BE2C (cell line): ENCODE results near the gene APPBP2. TPM values are rescaled to one million over a fixed set of nuclear protein-coding genes. Genes with fewer than 3 reads are reported as not detected.
A peak's percentile ranks its signal among the peaks of the same experiment; 100 is the strongest.

ENCODE experiments used
- DNase-seq: peaks from one replicate; pipeline ENCODE4 v3.0.0-alpha.2; 2020
- H3K27me3 ChIP-seq: fragments of 250-450 bp; sonication (Bioruptor Pico); 2 replicates; pipeline ENCODE4 v1.5.1; 2020; ENCODE audit warnings: mild to moderate bottlenecking
- H3K36me3 ChIP-seq: fragments of 250-450 bp; sonication (Bioruptor Pico); 2 replicates; pipeline ENCODE4 v1.5.1; 2020; ENCODE audit warnings: mild to moderate bottlenecking
- H3K4me1 ChIP-seq: fragments of 250-450 bp; sonication (Bioruptor Pico); 2 replicates; pipeline ENCODE4 v1.5.1; 2020
- H3K4me3 ChIP-seq: 2 replicates; pipeline ENCODE4 v1.5.1; 2011; ENCODE audit warnings: low read depth, low read length
- H3K9me3 ChIP-seq: fragments of 250-450 bp; sonication (Bioruptor Pico); 2 replicates; pipeline ENCODE4 v1.5.1; 2020
- CTCF ChIP-seq: IDR thresholded peaks from 2 replicates; pipeline ENCODE4 v1.5.1; 2012; ENCODE audit warnings: mild to moderate bottlenecking, low read depth, low read length
- polyA plus RNA-seq: library from polyadenylated mRNA; unstranded; fragments of >200 nt; gene quantifications from one replicate; pipeline ENCODE4 v1.2.1, GENCODE V29; 2012; ENCODE audit warnings: low read depth, missing spikeins; ENCODE audit not compliant: insufficient read length, insufficient read depth

APPBP2 gene
- 17.1 TPM for polyA plus RNA-seq

- Histone ChIP-seq H3K36me3 (peaks cover 3% of the 10 kb centered on the region; the same call in 1 of the 2 replicates), H3K27me3 (no peaks in the 10 kb centered on the region), H3K4me3 (peak within 1 kb of the TSS; percentile 99), H3K9me3 (no peaks in the 10 kb centered on the region), H3K4me1 (no peaks in the 10 kb centered on the region)
- TF ChIP-seq CTCF = no peak
- DNase-seq = peak; percentile 90
Observed at GRCh38 chr17:60525685-60526514, at the start of gene APPBP2. Gene APPBP2 (minus strand): TSS chr17:60526242. CDS start chr17:60525931, 311 bp downstream.

- Histone ChIP-seq H3K9me3 (no peaks in the 10 kb centered on the region), H3K4me3 (no peak overlapping the region), H3K4me1 (peaks cover 2% of the 10 kb centered on the region; the same call in 1 of the 2 replicates), H3K36me3 (no peaks in the 10 kb centered on the region), H3K27me3 (no peaks in the 10 kb centered on the region)
- no peak for TF ChIP-seq CTCF
- DNase-seq = no peak
Observed at GRCh38 chr17:60573236-60574051, 47.4 kb upstream of the APPBP2 start.

- H3K27me3 ChIP-seq = no peaks in the 10 kb centered on the region
- H3K9me3 ChIP-seq = no peaks in the 10 kb centered on the region
- no peak for TF ChIP-seq CTCF
- peaks cover 2% of the 10 kb centered on the region; the same call in 1 of the 2 replicates for H3K4me1 ChIP-seq
- no peak for DNase-seq
- no peak overlapping the region for H3K4me3 ChIP-seq
- no peaks in the 10 kb centered on the region for H3K36me3 ChIP-seq
Observed at GRCh38 chr17:60565233-60565632, 39.2 kb upstream of the APPBP2 start.

- DNase-seq = no peak
- Histone ChIP-seq H3K4me3 (no peak overlapping the region), H3K36me3 (no peaks in the 10 kb centered on the region), H3K9me3 (no peaks in the 10 kb centered on the region), H3K27me3 (no peaks in the 10 kb centered on the region), H3K4me1 (no peaks in the 10 kb centered on the region)
- no peak for TF ChIP-seq CTCF
Observed at GRCh38 chr17:60563743-60564142, 37.7 kb upstream of the APPBP2 start.

- no peak for DNase-seq
- no peaks in the 10 kb centered on the region for H3K36me3 ChIP-seq
- H3K9me3 ChIP-seq = no peaks in the 10 kb centered on the region
- H3K4me1 ChIP-seq = no peaks in the 10 kb centered on the region
- no peaks in the 10 kb centered on the region for H3K27me3 ChIP-seq
- TF ChIP-seq CTCF = no peak
- H3K4me3 ChIP-seq = no peak overlapping the region
Observed at GRCh38 chr17:60562421-60562820, 36.4 kb upstream of the APPBP2 start.

- no peaks in the 10 kb centered on the region for H3K36me3 ChIP-seq
- no peak overlapping the region for H3K4me3 ChIP-seq
- no peak for TF ChIP-seq CTCF
- no peak for DNase-seq
- no peaks in the 10 kb centered on the region for H3K4me1 ChIP-seq
- no peaks in the 10 kb centered on the region for H3K27me3 ChIP-seq
- H3K9me3 ChIP-seq = no peaks in the 10 kb centered on the region
Observed at GRCh38 chr17:60560860-60561257, 34.8 kb upstream of the APPBP2 start.
